A549 (cell line): ENCODE data around the gene PXT1. TPM values are rescaled to one million over a fixed set of nuclear protein-coding genes. Genes with fewer than 3 reads are reported as not detected.

Experiments used
- ATAC-seq, 2 experiments: fragments of 200-7000 bp in 1 of 2; fragments of >200 bp in 1 of 2; cut with Nextera tagmentation in 1 of 2; cut with Tn5 transposase in 1 of 2; 3 replicates each; pipeline versions ENCODE4 v1.8.0 to v1.9.1; 2018 to 2020; ENCODE audit warnings: mild to moderate bottlenecking in 1 of 2, moderate library complexity in 1 of 2
- CTCF ChIA-PET: fragments of 300-600 bp; sonication (Branson Sonifier 250); formaldehyde crosslinking; extraction: SDS; loops from one replicate; lab custom pipeline; 2021; ENCODE audit warnings: antibody characterized with exemption, inconsistent platforms; lab: Yijun Ruan, JAX
- POLR2A ChIA-PET: fragments of 350-600 bp; formaldehyde crosslinking; extraction: SDS; loops from one replicate; lab custom pipeline; 2021; ENCODE audit warnings: antibody characterized with exemption, inconsistent platforms; lab: Yijun Ruan, JAX
- DNase-seq, 2 experiments: peaks; one replicate each; pipeline versions ENCODE4 v3.0.0 to v3.0.0-alpha.2; 2011 to 2016; ENCODE audit warnings: low read depth in 1 of 2, low spot score in 1 of 2
- FAIRE-seq: peaks from 2 replicates; lab custom pipeline; 2011; peaks lifted over from hg19 to GRCh38; lab: Jason Lieb, UNC
- H3K27ac ChIP-seq, 2 experiments: fragments of >200 bp; sonication (Bioruptor Twin); formaldehyde crosslinking; 3 replicates each; pipeline ENCODE4 v1.5.1; 2016 to 2017
- H3K4me1 ChIP-seq: fragments of >200 bp; sonication (Bioruptor Twin); formaldehyde crosslinking; 3 replicates; pipeline ENCODE4 v1.6.1; 2016
- H3K4me2 ChIP-seq: fragments of >200 bp; sonication (Bioruptor Twin); formaldehyde crosslinking; 3 replicates; pipeline ENCODE4 v1.6.1; 2016
- H3K4me3 ChIP-seq: fragments of >200 bp; sonication (Bioruptor Twin); formaldehyde crosslinking; 3 replicates; pipeline ENCODE4 v1.5.1; 2016
- H3K9me3 ChIP-seq: fragments of >200 bp; sonication (Bioruptor Twin); formaldehyde crosslinking; 3 replicates; pipeline ENCODE4 v1.6.1; 2016
- BCL3 ChIP-seq: fragments of >200 bp; sonication (Bioruptor Twin); formaldehyde crosslinking; IDR thresholded peaks from 3 replicates; pipeline ENCODE4 v1.6.1; 2016
- CBX2 ChIP-seq: fragments of 200-600 bp; sonication (generic); IDR thresholded peaks from 2 replicates; pipeline ENCODE4 v1.6.1; 2016; ENCODE audit warnings: low read depth, mild to moderate bottlenecking, borderline replicate concordance
- CEBPB ChIP-seq, 2 experiments: fragments of >200 bp in 1 of 2; sonication (Bioruptor Twin) in 1 of 2; formaldehyde crosslinking in 1 of 2; IDR thresholded peaks; 2 replicates each; pipeline ENCODE4 v1.6.1; 2012 to 2016
- CTCF ChIP-seq: fragments of >200 bp; sonication (Bioruptor Twin); formaldehyde crosslinking; IDR thresholded peaks from 3 replicates; pipeline ENCODE4 v1.5.1; 2016
- EHMT2 ChIP-seq: fragments of 200-600 bp; sonication (generic); IDR thresholded peaks from 2 replicates; pipeline ENCODE4 v1.6.1; 2016; ENCODE audit warnings: antibody characterized with exemption, low read depth, mild to moderate bottlenecking, moderate library complexity
- EP300 ChIP-seq, 2 experiments: fragments of >200 bp; sonication (Bioruptor Twin); formaldehyde crosslinking; IDR thresholded peaks; 2 replicates in 1 of 2; 3 replicates in 1 of 2; pipeline ENCODE4 v1.6.1; 2016 to 2017
- ESRRA ChIP-seq: fragments of 150-350 bp; IDR thresholded peaks from 2 replicates; pipeline ENCODE4 v1.6.1; 2014; ENCODE audit warnings: mild to moderate bottlenecking, low read length, borderline replicate concordance
- FOSL2 ChIP-seq, 2 experiments: fragments of 450-650 bp in 1 of 2; fragments of >200 bp in 1 of 2; sonication (Bioruptor Twin) in 1 of 2; formaldehyde crosslinking; IDR thresholded peaks; 2 replicates each; pipeline versions ENCODE4 v1.5.0 to v1.6.1; 2016 to 2020; ENCODE audit warnings: mild to moderate bottlenecking in 1 of 2, moderate library complexity in 1 of 2
- GATA3 ChIP-seq: IDR thresholded peaks from 2 replicates; pipeline ENCODE4 v1.6.1; 2012; ENCODE audit warnings: borderline replicate concordance
- HDAC2 ChIP-seq: fragments of 200-600 bp; sonication (generic); IDR thresholded peaks from 2 replicates; pipeline ENCODE4 v1.6.1; 2016
- JUN ChIP-seq, 2 experiments: fragments of >200 bp; sonication (Bioruptor Twin); formaldehyde crosslinking; IDR thresholded peaks; 2 replicates in 1 of 2; 3 replicates in 1 of 2; pipeline ENCODE4 v1.6.1; 2016 to 2017
- KDM5A ChIP-seq: fragments of 200-600 bp; sonication (generic); IDR thresholded peaks from 2 replicates; pipeline ENCODE4 v1.6.1; 2016; ENCODE audit warnings: antibody characterized with exemption, mild to moderate bottlenecking
- MAX ChIP-seq: IDR thresholded peaks from 2 replicates; pipeline ENCODE4 v1.6.1; 2012
- MYC ChIP-seq: IDR thresholded peaks from 2 replicates; pipeline ENCODE4 v1.6.1; 2012; ENCODE audit warnings: mild to moderate bottlenecking, inconsistent platforms, low read length, improper control_type of control experiment, borderline replicate concordance
- NFE2L2 ChIP-seq: fragments of 150-350 bp; conservative IDR thresholded peaks from 2 replicates; pipeline ENCODE4 v1.6.1; 2014; ENCODE audit warnings: low read length
- POLR2A ChIP-seq: IDR thresholded peaks from 2 replicates; pipeline ENCODE4 v1.6.1; 2012; ENCODE audit warnings: mild to moderate bottlenecking, low read length
- POLR2AphosphoS2 ChIP-seq: conservative IDR thresholded peaks from 2 replicates; pipeline ENCODE4 v1.6.1; 2012; ENCODE audit warnings: low read length, improper control_type of control experiment, inconsistent platforms
- RARB ChIP-seq: fragments of 250-450 bp; sonication (Bioruptor Pico); IDR thresholded peaks from 2 replicates; pipeline ENCODE4 v1.8.0; 2021; ENCODE audit warnings: mild to moderate bottlenecking, moderate library complexity
- REST ChIP-seq: fragments of 200-600 bp; sonication (generic); IDR thresholded peaks from 2 replicates; pipeline ENCODE4 v1.6.1; 2016; ENCODE audit warnings: antibody characterized with exemption, mild to moderate bottlenecking, moderate library complexity
- RFX5 ChIP-seq: fragments of 450-650 bp; IDR thresholded peaks from 2 replicates; pipeline ENCODE4 v1.7.1; 2014; ENCODE audit warnings: antibody characterized with exemption, mild to moderate bottlenecking, moderate library complexity
- SMC3 ChIP-seq: fragments of >200 bp; sonication (Bioruptor Twin); formaldehyde crosslinking; IDR thresholded peaks from 3 replicates; pipeline ENCODE4 v1.6.1; 2018; ENCODE audit warnings: inconsistent platforms
- TFCP2L1 ChIP-seq: fragments of 250-450 bp; sonication (Bioruptor Pico); IDR thresholded peaks from 2 replicates; pipeline ENCODE4 v1.5.0; 2021; ENCODE audit warnings: mild to moderate bottlenecking
- ZC3H11A ChIP-seq: fragments of 450-650 bp; IDR thresholded peaks from 2 replicates; pipeline ENCODE4 v1.6.1; 2014; ENCODE audit warnings: antibody characterized with exemption, mild to moderate bottlenecking
- ZNF302 ChIP-seq: fragments of 250-450 bp; sonication (Bioruptor Pico); IDR thresholded peaks from 2 replicates; pipeline ENCODE4 v1.9.0; 2021; ENCODE audit warnings: inconsistent platforms, mild to moderate bottlenecking, moderate library complexity
- ZSCAN20 ChIP-seq: fragments of 250-450 bp; sonication (Bioruptor Pico); IDR thresholded peaks from 2 replicates; pipeline ENCODE4 v1.8.0; 2022; ENCODE audit warnings: mild to moderate bottlenecking, moderate library complexity
- WGBS: methylation state at CpG from one replicate; pipeline ENCODE4 v1.1.6; 2017; ENCODE audit errors: missing lambda C conversion rate; 5-methylcytosine and 5-hydroxymethylcytosine counted together
- polyA plus RNA-seq, 4 experiments: library from polyadenylated mRNA; depleted of rRNA in 3 of 4; stranded (reverse); fragments of >200 nt; fragmentation: RNase III in 1 of 4; extraction: RNeasy Plus Mini Kit Qiagen cat#74134 plus additional on column Dnase treatment in 1 of 4; gene quantifications; 2 replicates in 3 of 4; 3 replicates in 1 of 4; pipeline ENCODE4 v1.2.3, GENCODE V29; 2011 to 2017

Gene PXT1
- polyA plus RNA-seq, 2 of the 4 experiments (the other 2 are of a cell fraction), result not detected

- ChIA-PET CTCF (no interaction called here), POLR2A (no interaction called here)
- no peak overlapping the region for H3K4me2 ChIP-seq
- 68% methylated on average over 8 of the region's 8 CpGs for WGBS
- no peak for ATAC-seq
- no peak for DNase-seq
- H3K27ac ChIP-seq, result no peak overlapping the region
- H3K9me3 ChIP-seq, result no peaks in the 10 kb centered on the region
- no peaks in the 10 kb centered on the region for H3K4me1 ChIP-seq
- TF ChIP-seq MAX (no peak), POLR2A (no peak), ZC3H11A (no peak), NFE2L2 (no peak), KDM5A (no peak), CBX2 (no peak), MYC (no peak), ZNF302 (CRISPR knock-in tag) (no peak), SMC3 (no peak), GATA3 (no peak), RARB (CRISPR knock-in tag) (no peak), CTCF (no peak), CEBPB (IDR thresholded peaks at IDR 0.05) (no peak), EP300 (IDR thresholded peaks at IDR 0.05) (no peak), JUN (IDR thresholded peaks at IDR 0.05) (no peak), EHMT2 (no peak), HDAC2 (no peak), BCL3 (no peak), ESRRA (no peak)
- no peak overlapping the region for H3K4me3 ChIP-seq
- no peak for FAIRE-seq
Measured at GRCh38 chr6:36374972-36375371, 67.7 kb downstream of the PXT1 start.

- Histone ChIP-seq H3K27ac (no peak overlapping the region), H3K4me1 (no peaks in the 10 kb centered on the region), H3K4me3 (no peak overlapping the region), H3K9me3 (no peaks in the 10 kb centered on the region), H3K4me2 (no peak overlapping the region)
- TF ChIP-seq RFX5 (no peak), HDAC2 (no peak), ZSCAN20 (no peak), TFCP2L1 (CRISPR knock-in tag) (no peak), POLR2AphosphoS2 (no peak), REST (no peak), FOSL2 (IDR thresholded peaks at IDR 0.05) (no peak), FOSL2 (CRISPR knock-in tag; IDR thresholded peaks at IDR 0.05) (no peak)
- ATAC-seq (no peak), DNase-seq (no peak), FAIRE-seq (no peak)
- POLR2A ChIA-PET, result no interaction called here
- CTCF ChIA-PET, result interaction anchor here (0.6 kb wide), 1 partner anchor 83 kb away, joined by 3 read pairs; no protein-coding TSS in a partner anchor
- 50% methylated on average over 4 of the region's 4 CpGs for WGBS
Measured at GRCh38 chr6:36374194-36374593, 68.5 kb downstream of the PXT1 start.
